ENCODE measurements around the gene PMPCA. TPM values are rescaled to one million over a fixed set of nuclear protein-coding genes. Genes with fewer than 3 reads are reported as not detected.

The PMPCA gene
- total RNA-seq, 4 donors from 2014 or later: 22.8 to 43.9 (median 35.0) TPM

DNA sequence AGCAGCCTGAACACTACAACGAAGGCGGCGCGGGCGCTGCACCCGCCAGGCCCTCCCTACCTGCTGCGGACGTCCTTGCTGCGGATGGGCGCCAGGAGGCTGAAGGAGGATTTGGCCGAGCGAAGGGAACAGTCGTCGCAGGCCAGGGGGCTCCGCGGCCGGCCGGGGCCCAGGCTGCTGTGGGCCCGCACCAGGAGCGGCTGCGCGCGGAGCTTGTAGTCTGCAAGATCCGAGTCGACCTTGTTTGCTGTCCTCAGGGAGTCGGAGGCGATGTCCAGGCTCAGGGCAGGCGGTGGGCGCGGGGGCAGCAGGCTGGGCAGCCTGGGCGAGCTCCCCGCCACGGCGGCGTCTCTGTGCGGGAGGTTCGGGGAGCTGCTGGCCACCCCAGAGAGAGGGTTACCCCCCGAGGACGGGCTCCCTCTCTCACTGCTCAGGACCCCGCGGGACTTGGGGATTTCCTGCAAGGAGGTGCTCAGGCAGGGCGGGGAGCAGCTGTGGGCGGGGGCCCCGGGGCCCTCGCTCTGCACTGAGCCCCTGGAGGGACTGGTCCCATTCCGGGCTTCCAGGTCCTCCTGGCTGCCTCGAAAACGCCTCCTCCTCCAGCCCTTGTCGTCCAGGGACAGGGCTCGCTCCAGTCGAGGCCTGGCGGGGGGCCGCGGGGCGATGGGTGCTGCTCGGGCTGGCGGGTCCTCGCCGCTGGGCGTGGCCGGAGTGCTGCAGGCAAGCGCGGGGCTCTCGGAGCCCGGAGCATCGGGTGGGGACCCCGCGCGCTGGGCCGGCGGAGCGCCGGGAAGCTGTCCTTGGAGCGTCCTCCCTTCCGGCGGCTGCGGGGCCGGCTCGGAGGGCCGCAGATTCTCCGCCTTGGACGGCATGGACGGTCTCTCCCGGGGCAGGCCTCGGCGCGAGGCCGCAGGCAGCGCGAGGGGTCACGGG, 28.4 kb downstream of the PMPCA start:
- TF ChIP-seq POLR2AphosphoS5 (IDR thresholded peaks at IDR 0.05): no peak
- TF ChIP-seq POLR2A (IDR thresholded peaks at IDR 0.05; ENCODE audit: low read depth): no peak
- TF ChIP-seq, protein P1, sequence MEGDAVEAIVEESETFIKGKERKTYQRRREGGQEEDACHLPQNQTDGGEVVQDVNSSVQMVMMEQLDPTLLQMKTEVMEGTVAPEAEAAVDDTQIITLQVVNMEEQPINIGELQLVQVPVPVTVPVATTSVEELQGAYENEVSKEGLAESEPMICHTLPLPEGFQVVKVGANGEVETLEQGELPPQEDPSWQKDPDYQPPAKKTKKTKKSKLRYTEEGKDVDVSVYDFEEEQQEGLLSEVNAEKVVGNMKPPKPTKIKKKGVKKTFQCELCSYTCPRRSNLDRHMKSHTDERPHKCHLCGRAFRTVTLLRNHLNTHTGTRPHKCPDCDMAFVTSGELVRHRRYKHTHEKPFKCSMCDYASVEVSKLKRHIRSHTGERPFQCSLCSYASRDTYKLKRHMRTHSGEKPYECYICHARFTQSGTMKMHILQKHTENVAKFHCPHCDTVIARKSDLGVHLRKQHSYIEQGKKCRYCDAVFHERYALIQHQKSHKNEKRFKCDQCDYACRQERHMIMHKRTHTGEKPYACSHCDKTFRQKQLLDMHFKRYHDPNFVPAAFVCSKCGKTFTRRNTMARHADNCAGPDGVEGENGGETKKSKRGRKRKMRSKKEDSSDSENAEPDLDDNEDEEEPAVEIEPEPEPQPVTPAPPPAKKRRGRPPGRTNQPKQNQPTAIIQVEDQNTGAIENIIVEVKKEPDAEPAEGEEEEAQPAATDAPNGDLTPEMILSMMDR (IDR thresholded peaks at IDR 0.05): no peak
- no peak for TF ChIP-seq EP300 (IDR thresholded peaks at IDR 0.05)
- Histone ChIP-seq H3K4me1 (peaks cover 33 to 59% (median 41%) of the 10 kb centered on the region in 4 donors), H3K36me3 (peaks cover 28 to 68% (median 55%) of the 10 kb centered on the region in 4 donors), H3K9me3 (no peaks in the 10 kb centered on the region), H3K27me3 (no peaks in the 10 kb centered on the region), H3K27ac (replicated peaks in 1 of 4) (peak overlapping the region; percentile 80 to 86 (median 80)), H3K4me3 (peak overlapping the region; percentile 78 to 99 (median 92))
- no peak for DNase-seq (ENCODE audit: extremely low spot score)
- intact Hi-C loops (cut with DNase I): loop anchor here (5.0 kb wide), 1 partner anchor 38 kb away; no protein-coding TSS in a partner anchor
- WGBS: under 1% methylated on average over 23 of the region's 91 CpGs

DNA sequence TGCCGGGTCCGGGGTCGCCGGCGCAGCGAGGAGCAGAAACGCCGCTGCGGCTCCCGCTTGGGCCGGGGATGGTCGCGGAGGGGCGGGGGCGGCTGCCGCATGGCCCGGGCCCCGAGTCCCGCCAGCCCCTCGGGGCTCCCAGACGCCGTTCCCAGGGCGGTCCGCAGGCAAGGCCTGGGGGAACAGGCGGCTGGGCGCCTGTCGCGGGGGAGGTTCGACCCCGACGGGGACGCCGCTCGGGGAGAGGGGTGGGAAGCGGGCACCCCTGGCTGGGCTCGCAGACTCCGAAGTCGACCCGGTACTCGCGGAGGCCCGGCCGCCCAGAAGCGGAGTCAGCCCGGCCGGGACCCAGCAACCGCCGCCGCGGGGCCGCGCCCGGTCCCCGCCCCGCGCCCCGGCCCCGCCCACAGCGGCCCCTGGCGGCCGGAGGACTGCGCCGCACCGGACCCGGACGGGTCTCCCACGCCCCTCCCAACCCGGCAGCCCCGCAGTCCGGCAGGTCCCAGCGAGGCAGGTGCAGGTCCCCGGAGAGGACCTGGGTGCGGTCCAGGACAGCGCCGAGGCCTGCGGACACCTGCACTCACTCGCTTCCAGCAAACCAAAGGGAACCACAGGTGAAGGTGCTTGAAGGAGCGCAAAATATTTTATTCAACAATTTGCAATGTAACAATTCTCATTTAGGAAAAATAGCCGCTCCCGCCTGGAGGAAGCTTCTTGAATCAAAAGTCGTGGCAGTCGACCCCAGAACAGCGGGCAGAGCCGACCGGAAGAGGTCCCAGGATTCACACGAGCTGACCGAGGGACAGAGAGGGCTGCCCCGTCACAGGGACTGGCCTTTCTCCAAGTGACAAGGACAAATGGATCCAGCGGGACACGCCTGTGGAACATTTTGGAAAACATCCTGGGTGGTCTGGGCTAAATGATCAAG, 29.3 kb downstream of the PMPCA start, which contains the start of gene INPP5E:
INPP5E (minus strand) TSS at position 365 of the 928 bp plus-strand sequence. CDS start 426 bp downstream, outside the sequence.
- TF ChIP-seq EP300 (IDR thresholded peaks at IDR 0.05) (no peak), POLR2AphosphoS5 (IDR thresholded peaks at IDR 0.05) (peak in 1 of 2 donors; percentile 52), POLR2A (IDR thresholded peaks at IDR 0.05; ENCODE audit: low read depth) (no peak)
- TF ChIP-seq, protein P1 (IDR thresholded peaks at IDR 0.05): peak; percentile 67 to 90 (median 80)
- no peak for DNase-seq (ENCODE audit: extremely low spot score)
- Histone ChIP-seq H3K27ac (replicated peaks in 1 of 4) (peak within 1 kb of the TSS; percentile 80 to 86 (median 80)), H3K36me3 (peaks cover 28 to 68% (median 57%) of the 10 kb centered on the region in 4 donors), H3K9me3 (no peaks in the 10 kb centered on the region), H3K27me3 (no peaks in the 10 kb centered on the region), H3K4me1 (peaks cover 33 to 54% (median 41%) of the 10 kb centered on the region in 4 donors), H3K4me3 (peak within 1 kb of the TSS; percentile 78 to 99 (median 92))
- intact Hi-C loops (cut with DNase I): loop anchor here (5.0 kb wide), 1 partner anchor 38 kb away; no protein-coding TSS in a partner anchor
- WGBS: 7% methylated on average over 13 of the region's 90 CpGs

DNA sequence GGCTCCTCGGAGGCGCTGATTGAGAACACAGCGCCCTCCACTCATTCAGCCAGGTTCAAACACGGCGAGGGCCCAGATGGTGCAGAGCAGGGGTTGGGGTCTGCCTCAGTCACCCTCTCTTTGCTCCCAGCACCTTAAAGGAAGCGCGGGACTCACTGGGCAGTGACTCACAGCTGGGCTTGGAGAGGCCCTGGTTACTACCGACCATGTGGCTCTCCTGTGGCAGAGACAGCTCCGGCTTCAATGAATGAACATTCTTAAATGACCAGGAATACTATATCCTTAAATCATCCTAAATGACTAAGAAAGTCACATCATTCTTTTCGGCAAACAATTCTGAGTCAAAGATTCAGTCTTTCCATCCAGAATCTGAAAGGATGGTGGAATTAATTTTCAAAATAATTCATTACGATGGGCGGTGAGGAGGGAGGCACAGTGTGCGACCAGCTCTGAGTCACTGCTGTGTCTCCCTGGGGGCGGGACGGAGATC, 30.8 kb downstream of the PMPCA start:
- peaks cover 40 to 68% (median 63%) of the 10 kb centered on the region in 4 donors for H3K36me3 ChIP-seq
- H3K9me3 ChIP-seq: no peaks in the 10 kb centered on the region
- no peak overlapping the region for H3K4me3 ChIP-seq
- H3K27me3 ChIP-seq: no peaks in the 10 kb centered on the region
- peak overlapping the region in 1 of 4 donors; percentile 86 for H3K27ac ChIP-seq (replicated peaks in 1 of 4)
- intact Hi-C loops (cut with DNase I): no loop called here
- no peak for DNase-seq (ENCODE audit: extremely low spot score)
- TF ChIP-seq EP300 (IDR thresholded peaks at IDR 0.05): no peak
- no peak for TF ChIP-seq POLR2AphosphoS5 (IDR thresholded peaks at IDR 0.05)
- no peak for TF ChIP-seq POLR2A (IDR thresholded peaks at IDR 0.05; ENCODE audit: low read depth)
- WGBS: 91% methylated on average over 11 of the region's 15 CpGs
- H3K4me1 ChIP-seq: peaks cover 33 to 41% (median 38%) of the 10 kb centered on the region in 4 donors

DNA sequence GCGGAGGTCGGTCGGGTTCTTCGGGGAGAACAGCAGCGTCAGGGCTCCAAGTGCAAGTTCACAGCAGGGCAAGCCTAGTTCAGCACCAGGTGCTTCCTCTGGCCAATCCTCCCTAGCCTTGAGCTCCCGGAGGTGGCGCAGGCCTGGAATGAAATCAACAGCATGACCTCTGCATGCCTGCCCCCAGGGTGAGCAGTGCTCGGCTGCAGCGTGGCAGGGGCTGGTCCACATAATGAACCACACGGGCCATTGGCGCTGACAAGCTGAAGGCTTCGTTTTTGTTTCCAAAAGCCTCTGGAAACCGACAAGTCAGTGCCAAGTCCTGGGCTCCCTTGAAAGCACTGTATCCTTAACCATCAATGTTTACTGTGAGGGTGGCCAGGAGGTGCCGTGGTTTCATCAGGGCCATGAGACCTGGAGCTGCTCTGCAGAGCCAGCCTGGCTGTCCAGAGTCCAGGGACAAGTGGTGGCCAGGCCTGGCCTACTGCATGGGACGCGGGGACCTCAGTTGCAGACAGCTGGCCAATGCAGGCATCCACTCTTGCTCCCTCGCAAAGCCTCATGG, 31.3 kb downstream of the PMPCA start:
- Histone ChIP-seq H3K27ac (replicated peaks in 1 of 4) (no peak overlapping the region), H3K9me3 (no peaks in the 10 kb centered on the region), H3K4me3 (no peak overlapping the region), H3K4me1 (peaks cover 27 to 36% (median 32%) of the 10 kb centered on the region in 4 donors), H3K27me3 (no peaks in the 10 kb centered on the region), H3K36me3 (peaks cover 46 to 68% (median 64%) of the 10 kb centered on the region in 4 donors)
- intact Hi-C loops (cut with DNase I): no loop called here
- 85% methylated on average over 15 of the region's 17 CpGs for WGBS
- DNase-seq (ENCODE audit: extremely low spot score): no peak
- no peak for TF ChIP-seq POLR2AphosphoS5 (IDR thresholded peaks at IDR 0.05)
- TF ChIP-seq EP300 (IDR thresholded peaks at IDR 0.05): no peak
- TF ChIP-seq, protein P1 (IDR thresholded peaks at IDR 0.05): no peak
- TF ChIP-seq POLR2A (IDR thresholded peaks at IDR 0.05; ENCODE audit: low read depth): no peak

Measured in esophagus muscularis mucosa (tissue), 4 donors.